Measurements from ENCODE around the gene OR2H2.

OR2H2 gene

DNA sequence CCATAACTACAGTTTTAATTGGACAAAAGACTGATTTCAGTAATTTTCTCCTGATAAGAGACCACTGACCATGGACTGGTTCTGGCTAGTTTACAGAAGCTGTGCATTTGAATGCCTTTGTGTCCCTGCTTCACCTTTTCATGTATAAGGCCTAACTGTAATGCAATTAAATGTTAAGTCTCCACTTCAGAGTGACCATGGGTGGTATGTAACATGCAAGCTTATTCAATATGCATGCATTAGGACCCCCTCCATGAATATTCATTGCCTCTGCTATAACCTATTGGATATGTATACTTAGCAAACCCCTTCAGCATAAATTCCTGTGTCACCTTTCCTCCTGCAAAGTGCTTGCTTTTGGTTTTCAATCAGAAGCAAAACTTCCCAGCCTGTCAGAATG is 27.6 kb upstream of the OR2H2 start:
- TF ChIP-seq, protein P1, sequence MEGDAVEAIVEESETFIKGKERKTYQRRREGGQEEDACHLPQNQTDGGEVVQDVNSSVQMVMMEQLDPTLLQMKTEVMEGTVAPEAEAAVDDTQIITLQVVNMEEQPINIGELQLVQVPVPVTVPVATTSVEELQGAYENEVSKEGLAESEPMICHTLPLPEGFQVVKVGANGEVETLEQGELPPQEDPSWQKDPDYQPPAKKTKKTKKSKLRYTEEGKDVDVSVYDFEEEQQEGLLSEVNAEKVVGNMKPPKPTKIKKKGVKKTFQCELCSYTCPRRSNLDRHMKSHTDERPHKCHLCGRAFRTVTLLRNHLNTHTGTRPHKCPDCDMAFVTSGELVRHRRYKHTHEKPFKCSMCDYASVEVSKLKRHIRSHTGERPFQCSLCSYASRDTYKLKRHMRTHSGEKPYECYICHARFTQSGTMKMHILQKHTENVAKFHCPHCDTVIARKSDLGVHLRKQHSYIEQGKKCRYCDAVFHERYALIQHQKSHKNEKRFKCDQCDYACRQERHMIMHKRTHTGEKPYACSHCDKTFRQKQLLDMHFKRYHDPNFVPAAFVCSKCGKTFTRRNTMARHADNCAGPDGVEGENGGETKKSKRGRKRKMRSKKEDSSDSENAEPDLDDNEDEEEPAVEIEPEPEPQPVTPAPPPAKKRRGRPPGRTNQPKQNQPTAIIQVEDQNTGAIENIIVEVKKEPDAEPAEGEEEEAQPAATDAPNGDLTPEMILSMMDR (IDR thresholded peaks at IDR 0.05; ENCODE audit: insufficient read depth, missing control alignments): no peak
- FAIRE-seq (no peak), DNase-seq (ENCODE audit: insufficient read length, low spot score) (no peak)

DNA sequence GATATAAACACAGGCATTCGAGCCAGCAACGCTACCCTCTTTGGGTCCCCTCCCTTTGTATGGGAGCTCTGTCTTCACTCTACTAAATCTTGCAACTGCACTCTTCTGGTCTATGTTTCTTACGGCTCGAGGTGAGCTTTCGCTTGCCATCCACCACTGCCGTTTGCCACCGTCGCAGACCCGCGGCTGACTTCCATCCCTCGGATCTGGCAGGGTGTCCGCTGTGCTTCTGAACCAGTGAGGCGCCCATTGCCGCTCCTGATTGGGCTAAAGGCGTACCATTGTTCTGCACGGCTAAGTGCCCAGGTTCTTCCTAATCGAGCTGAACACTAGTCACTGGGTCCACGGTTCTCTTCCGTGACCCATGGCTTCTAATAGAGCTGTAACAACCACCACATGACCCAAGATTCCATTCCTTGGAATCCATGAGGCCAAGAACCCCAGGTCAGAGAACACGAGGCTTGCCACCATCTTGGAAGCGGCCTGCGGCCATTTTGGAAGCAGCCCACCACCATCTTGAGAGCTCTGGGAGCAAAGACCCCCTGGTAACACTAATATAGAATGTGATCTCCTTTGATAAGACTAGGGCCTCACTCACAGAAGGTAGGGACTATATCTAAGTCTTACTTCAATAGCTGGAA is 26.4 kb upstream of the OR2H2 start:
- FAIRE-seq (no peak), DNase-seq (ENCODE audit: insufficient read length, low spot score) (no peak)
- TF ChIP-seq, protein P1 (IDR thresholded peaks at IDR 0.05; ENCODE audit: insufficient read depth, missing control alignments): no peak

DNA sequence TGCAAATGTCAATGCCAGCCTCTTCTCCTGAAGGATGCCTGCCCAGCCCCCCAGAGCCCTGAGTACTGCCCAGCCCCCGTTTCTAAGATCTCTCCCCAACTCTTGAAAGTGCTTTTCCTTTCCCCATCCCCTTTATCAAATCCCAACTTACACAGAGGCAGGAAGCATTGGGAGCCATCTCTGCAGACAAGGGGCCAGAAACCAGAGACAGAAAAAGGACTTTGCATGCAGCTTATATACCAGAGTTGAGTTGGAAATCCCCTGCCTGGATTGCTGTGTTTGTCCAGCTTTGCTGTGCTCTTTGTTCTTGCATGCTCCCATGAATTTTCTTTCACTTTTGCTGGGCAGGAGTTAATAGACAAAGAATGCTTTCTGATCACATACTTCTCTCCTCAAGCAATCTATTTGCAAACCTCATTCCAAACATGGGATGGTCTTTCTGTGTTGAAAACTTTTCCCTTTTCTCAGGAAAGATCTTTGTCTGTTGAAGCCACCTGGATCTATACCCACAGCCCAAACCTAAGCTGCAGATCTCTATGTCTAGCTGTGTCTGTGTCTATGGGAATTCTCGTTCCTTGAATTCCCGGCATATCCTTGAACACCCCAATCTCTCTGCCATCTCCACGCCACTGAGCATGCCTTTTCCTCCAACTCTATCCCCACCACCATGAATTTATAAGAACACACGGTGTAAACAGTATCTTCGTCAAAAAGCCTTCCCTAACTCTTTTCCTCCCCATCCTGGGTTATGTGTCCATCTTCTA is 25.2 kb upstream of the OR2H2 start, which contains the start of gene UBD:
TSS of gene UBD (minus strand) at position 209 of the 764 bp plus-strand sequence. CDS start at position 178, 31 bp downstream.
- no peak for FAIRE-seq

DNA sequence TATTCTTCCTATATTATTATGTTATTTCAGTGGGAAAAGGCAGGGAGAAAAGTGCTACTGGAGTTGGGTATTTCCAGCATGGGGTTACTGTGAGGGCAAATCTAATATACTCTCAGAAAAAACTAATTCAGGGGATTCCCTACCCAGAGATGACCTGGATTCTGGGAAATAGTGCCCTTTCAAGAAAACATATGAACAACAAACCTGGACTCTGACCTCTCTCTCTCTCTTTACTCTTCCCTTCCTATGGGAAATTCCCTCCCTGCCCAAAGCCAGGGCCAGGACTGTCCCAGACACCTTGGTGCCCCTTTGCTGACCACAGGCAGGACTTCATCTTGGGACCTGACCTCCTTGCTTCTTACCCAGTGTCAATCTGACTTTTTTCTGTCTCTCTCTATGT is 23.8 kb upstream of the OR2H2 start:
- TF ChIP-seq, protein P1 (IDR thresholded peaks at IDR 0.05; ENCODE audit: insufficient read depth, missing control alignments): no peak
- DNase-seq (ENCODE audit: insufficient read length, low spot score): no peak
- FAIRE-seq: no peak

More for the DNA sequence above, 25.2 kb upstream of the OR2H2 start, which contains the start of gene UBD:
- no peak for DNase-seq (ENCODE audit: insufficient read length, low spot score)
- TF ChIP-seq, protein P1 (IDR thresholded peaks at IDR 0.05; ENCODE audit: insufficient read depth, missing control alignments): no peak

DNA sequence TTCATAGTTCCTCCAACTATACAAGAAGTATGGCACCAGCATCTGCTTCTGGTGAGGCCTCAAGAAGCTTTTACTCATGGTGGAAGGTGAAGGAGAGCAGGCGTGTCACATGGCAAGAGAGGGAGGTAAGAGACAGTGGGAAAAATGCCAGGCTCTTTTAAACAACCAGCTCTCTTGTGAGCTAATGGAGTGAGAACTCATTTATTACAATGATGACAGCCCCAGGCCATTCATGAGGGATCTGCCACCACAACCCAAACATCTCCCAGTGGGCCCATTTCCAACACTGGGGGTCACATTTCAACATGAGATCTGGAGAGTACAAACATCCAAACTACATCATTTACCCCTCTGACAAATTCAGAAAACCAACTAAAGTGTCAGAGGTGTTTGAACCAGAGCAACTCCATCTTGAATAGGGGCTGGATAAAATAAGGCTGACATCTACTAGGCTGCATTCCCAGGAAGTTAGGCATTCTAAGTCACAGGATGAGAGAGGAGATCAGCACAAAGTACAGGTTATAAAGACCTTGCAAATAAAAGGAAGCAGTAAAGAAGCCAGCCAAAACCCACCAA is 23.2 kb upstream of the OR2H2 start:
- FAIRE-seq (no peak), DNase-seq (ENCODE audit: insufficient read length, low spot score) (no peak)
- TF ChIP-seq, protein P1 (IDR thresholded peaks at IDR 0.05; ENCODE audit: insufficient read depth, missing control alignments): no peak

DNA sequence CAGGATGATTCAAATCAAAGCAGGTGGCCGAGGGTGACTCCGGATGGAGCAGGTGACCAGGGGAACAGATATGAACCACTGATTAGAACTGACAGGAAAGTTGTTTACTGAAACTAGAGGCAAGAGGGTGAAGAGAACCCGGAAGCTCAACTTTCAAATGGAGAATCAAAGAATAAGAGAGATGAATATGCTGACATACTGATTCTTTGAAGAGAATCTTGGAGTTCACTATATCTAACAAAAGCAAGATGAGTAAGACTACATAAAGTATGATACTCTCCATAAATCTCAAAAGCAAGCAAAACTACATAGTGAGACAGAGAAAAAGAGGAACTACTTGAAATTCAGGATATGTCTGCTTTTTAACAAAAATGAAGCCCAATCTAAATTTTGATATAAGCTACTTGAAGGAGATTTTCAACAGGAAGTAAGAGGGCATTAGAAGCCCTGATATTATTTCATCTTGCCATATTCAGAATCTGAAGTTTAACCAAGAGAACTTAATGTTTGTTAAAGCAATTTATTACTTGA is 21.4 kb upstream of the OR2H2 start:
- DNase-seq (ENCODE audit: insufficient read length, low spot score) (no peak), FAIRE-seq (no peak)
- TF ChIP-seq, protein P1 (IDR thresholded peaks at IDR 0.05; ENCODE audit: insufficient read depth, missing control alignments): no peak
